Measurements from ENCODE around the gene ADAMTSL5.
"Not testable (repeated sequence)": the region's sequence is repeated elsewhere in the genome, so short reads cannot be mapped to it uniquely, and the experiment has no call there.

ADAMTSL5 gene

DNA sequence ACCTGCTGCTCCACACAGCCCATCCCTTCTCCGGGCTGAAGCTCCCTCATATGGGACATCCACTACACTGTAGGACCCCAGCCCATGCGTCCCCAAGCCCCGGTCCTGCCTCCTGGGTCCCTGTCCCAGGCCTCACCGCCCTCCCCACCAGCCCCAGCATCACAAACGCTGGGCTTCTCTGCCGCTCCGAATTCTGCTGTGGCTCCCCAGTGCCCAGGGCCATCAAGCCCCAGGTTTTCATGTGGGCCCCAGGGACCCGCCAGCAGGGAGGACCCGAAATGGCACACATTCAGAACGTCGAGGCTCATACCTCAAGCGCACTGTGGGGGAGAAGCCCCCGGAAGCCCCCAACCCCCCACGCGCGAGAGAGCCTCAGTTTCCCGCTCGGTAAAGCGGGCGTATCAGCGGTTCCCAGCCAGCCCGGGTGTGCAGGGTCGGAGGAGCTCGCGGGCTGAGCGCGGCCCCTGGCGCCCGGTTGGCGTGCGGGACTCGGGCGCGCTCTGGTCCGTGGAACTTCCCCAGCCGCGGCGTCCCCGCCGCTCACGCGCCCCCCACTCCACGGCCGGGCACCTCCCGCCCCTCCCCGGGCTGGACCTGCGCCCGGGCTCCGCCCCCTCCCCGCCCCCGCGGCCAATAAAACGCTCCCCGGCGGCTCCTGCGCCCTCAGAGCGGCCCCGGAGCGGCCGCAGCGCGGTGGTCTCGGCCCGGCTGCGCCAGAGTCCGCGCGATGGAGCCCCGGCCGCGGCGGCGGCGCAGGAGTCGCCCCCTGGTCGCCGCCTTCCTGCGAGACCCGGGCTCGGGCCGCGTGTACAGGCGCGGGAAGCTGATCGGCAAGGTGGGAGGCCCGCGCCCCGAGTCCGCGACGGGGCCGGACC, 10.8 kb upstream of the ADAMTSL5 start, which contains the start of gene PLK5:
Gene PLK5, plus strand, starts transcription at position 666 of the 875 bp plus-strand sequence. CDS start 2,920 bp downstream, outside the sequence.
- H3K36me3 ChIP-seq (ENCODE audit: control insufficient read depth, insufficient read depth, low read length): no peaks in the 10 kb centered on the region
- H3K4me1 ChIP-seq (ENCODE audit: control insufficient read depth, insufficient read depth, low read length): no peaks in the 10 kb centered on the region
- H3K4me3 ChIP-seq (ENCODE audit: insufficient read depth, low read depth, low read length): peak within 1 kb of the TSS; percentile 16
- no peak within 1 kb of the TSS for H3K27ac ChIP-seq (ENCODE audit: insufficient read depth, low read depth, low read length, poor library complexity, severe bottlenecking)
- WGBS, 2 experiments: 11 to 12% methylated on average over 92 of the region's 92 CpGs
- no peaks in the 10 kb centered on the region for H3K9me3 ChIP-seq (ENCODE audit: control insufficient read depth, low read length)
- H3K27me3 ChIP-seq (ENCODE audit: control insufficient read depth, insufficient read depth, low read length, poor library complexity, severe bottlenecking): peaks cover 64% of the 10 kb centered on the region

DNA sequence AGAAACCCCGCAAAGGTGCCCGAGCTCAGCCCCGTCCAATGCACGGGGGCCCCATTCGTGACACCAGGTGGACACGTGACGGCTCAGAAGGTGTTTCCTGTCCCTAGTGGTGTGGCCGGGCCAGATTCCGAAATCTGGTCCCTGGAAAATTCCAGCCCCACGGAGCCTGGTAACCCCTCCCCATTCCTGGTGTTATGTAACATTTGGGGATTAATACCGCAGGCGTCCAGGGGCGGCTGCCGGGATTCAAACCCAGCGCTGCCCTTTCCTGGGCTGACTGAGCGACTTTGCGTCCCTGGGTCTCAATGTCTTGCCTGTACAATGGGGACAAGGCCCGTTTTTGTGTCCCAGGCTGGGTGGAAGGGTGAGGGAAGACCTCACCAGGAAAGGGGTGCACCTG, 10.0 kb upstream of the ADAMTSL5 start:
- Histone ChIP-seq H3K4me1 (ENCODE audit: control insufficient read depth, insufficient read depth, low read length) (no peaks in the 10 kb centered on the region), H3K27ac (ENCODE audit: insufficient read depth, low read depth, low read length, poor library complexity, severe bottlenecking) (no peak overlapping the region), H3K9me3 (ENCODE audit: control insufficient read depth, low read length) (no peaks in the 10 kb centered on the region), H3K27me3 (ENCODE audit: control insufficient read depth, insufficient read depth, low read length, poor library complexity, severe bottlenecking) (peaks cover 64% of the 10 kb centered on the region), H3K4me3 (ENCODE audit: insufficient read depth, low read depth, low read length) (no peak overlapping the region), H3K36me3 (ENCODE audit: control insufficient read depth, insufficient read depth, low read length) (no peaks in the 10 kb centered on the region)
- WGBS, 2 experiments: 77 to 82% methylated on average over 18 of the region's 18 CpGs

DNA sequence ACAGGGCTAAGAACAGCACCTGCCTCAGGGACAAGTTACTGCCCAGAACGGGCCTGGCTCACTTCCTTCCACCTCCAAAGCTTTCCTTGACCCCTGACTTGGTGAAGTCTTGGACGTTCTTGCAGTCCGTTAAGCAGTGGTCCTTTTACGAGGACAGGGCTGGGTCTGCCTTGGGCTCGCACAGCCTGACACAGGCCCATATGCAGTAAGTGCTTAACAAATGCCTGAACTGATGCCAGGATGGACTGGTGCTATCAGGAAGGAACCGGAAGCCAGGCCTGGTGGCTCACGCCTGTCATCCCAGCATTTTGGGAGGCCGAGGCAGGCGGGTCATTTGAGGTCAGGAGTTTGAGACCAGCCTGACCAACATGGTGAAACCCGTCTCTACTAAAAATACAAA, 9.2 kb upstream of the ADAMTSL5 start:
- H3K4me1 ChIP-seq (ENCODE audit: control insufficient read depth, insufficient read depth, low read length): no peaks in the 10 kb centered on the region
- H3K9me3 ChIP-seq (ENCODE audit: control insufficient read depth, low read length): no peaks in the 10 kb centered on the region
- H3K4me3 ChIP-seq (ENCODE audit: insufficient read depth, low read depth, low read length): no peak overlapping the region
- 81 to 87% methylated on average over 9 to 10 of the region's 10 CpGs for WGBS, 2 experiments
- H3K27me3 ChIP-seq (ENCODE audit: control insufficient read depth, insufficient read depth, low read length, poor library complexity, severe bottlenecking): peaks cover 64% of the 10 kb centered on the region
- no peak overlapping the region for H3K27ac ChIP-seq (ENCODE audit: insufficient read depth, low read depth, low read length, poor library complexity, severe bottlenecking)
- no peaks in the 10 kb centered on the region for H3K36me3 ChIP-seq (ENCODE audit: control insufficient read depth, insufficient read depth, low read length)

DNA sequence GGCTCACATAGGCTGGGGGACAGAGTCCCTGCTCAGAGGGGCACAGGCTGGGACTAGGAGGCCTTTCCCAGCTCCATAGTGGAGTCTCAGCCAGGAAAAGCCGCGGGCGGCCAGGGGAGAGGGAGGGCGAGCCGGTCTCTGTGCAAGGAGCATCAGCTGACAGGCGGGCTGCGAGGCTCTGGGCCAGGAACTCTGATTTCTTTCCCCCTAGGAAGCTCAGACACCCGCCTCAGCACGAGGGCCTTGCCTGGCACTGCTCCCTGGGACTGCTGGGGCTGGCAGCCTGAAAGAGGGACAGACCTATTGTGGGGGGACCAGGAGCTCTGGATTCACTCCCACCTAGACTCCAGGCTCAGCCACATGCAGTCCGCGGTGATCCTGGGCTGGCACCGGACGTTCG, 8.8 kb upstream of the ADAMTSL5 start:
- Histone ChIP-seq H3K36me3 (ENCODE audit: control insufficient read depth, insufficient read depth, low read length) (no peaks in the 10 kb centered on the region), H3K9me3 (ENCODE audit: control insufficient read depth, low read length) (no peaks in the 10 kb centered on the region), H3K4me3 (ENCODE audit: insufficient read depth, low read depth, low read length) (no peak overlapping the region), H3K27ac (ENCODE audit: insufficient read depth, low read depth, low read length, poor library complexity, severe bottlenecking) (no peak overlapping the region), H3K27me3 (ENCODE audit: control insufficient read depth, insufficient read depth, low read length, poor library complexity, severe bottlenecking) (peaks cover 60% of the 10 kb centered on the region), H3K4me1 (ENCODE audit: control insufficient read depth, insufficient read depth, low read length) (no peaks in the 10 kb centered on the region)
- WGBS, 2 experiments: 78% methylated on average over 14 of the region's 14 CpGs

DNA sequence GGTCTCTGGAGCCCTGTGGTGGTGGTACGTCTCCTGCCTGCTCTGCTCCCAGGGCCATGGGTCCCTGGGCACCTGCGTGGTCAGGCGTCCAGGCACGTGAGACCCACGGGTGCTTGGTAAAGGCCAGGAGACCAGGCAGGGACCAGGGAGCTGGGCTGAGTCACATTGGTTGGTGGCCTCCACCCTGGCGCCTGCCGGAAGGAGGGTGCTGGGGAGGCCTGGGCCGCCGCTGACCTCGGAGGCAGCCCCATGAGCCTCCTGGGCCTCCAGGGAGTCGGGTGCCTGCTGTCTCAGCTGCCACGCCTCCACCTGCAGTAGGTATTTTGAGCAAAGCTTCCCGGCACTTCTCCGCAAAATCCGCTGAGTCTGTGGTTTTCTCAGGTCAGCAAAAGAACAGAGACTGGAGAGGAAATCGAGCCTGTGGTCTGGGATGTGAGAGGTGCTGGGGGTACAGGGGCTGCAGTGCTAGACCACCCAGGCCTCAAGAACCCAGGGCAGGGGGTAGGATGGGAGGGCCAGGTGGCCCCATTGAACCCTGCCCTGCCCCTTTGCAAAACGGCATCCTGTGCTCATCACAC, 7.5 kb upstream of the ADAMTSL5 start:
- no peak overlapping the region for H3K4me3 ChIP-seq (ENCODE audit: insufficient read depth, low read depth, low read length)
- H3K9me3 ChIP-seq (ENCODE audit: control insufficient read depth, low read length): no peaks in the 10 kb centered on the region
- peaks cover 53% of the 10 kb centered on the region for H3K27me3 ChIP-seq (ENCODE audit: control insufficient read depth, insufficient read depth, low read length, poor library complexity, severe bottlenecking)
- no peak overlapping the region for H3K27ac ChIP-seq (ENCODE audit: insufficient read depth, low read depth, low read length, poor library complexity, severe bottlenecking)
- WGBS, 2 experiments: 86 to 87% methylated on average over 17 of the region's 17 CpGs
- H3K4me1 ChIP-seq (ENCODE audit: control insufficient read depth, insufficient read depth, low read length): no peaks in the 10 kb centered on the region
- no peaks in the 10 kb centered on the region for H3K36me3 ChIP-seq (ENCODE audit: control insufficient read depth, insufficient read depth, low read length)

DNA sequence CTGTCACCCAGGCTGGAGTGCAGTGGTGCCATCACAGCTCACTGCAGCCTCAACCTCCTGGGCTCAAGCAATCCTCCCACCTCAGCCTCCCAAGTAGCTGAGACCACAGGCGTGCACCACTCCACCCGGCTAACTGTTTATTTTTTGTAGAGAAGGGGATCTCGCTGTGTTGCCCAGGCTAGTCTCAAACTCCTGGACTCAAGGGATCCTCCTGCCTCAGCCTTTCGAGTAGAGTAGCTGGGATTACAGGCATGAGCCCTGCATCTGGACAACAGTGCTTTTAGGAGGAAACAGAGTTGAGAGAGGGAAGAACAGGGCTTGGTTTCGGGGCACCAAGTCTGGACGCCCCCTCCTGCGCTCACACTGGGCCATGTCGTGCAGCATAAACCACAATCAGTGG, 7.0 kb upstream of the ADAMTSL5 start:
- H3K4me3 ChIP-seq (ENCODE audit: insufficient read depth, low read depth, low read length); H3K36me3 ChIP-seq (ENCODE audit: control insufficient read depth, insufficient read depth, low read length); H3K27ac ChIP-seq (ENCODE audit: insufficient read depth, low read depth, low read length, poor library complexity, severe bottlenecking); H3K4me1 ChIP-seq (ENCODE audit: control insufficient read depth, insufficient read depth, low read length); H3K9me3 ChIP-seq (ENCODE audit: control insufficient read depth, low read length): not testable (repeated sequence)
- peaks cover 53% of the 10 kb centered on the region for H3K27me3 ChIP-seq (ENCODE audit: control insufficient read depth, insufficient read depth, low read length, poor library complexity, severe bottlenecking)
- 89 to 90% methylated on average over 8 of the region's 8 CpGs for WGBS, 2 experiments

DNA sequence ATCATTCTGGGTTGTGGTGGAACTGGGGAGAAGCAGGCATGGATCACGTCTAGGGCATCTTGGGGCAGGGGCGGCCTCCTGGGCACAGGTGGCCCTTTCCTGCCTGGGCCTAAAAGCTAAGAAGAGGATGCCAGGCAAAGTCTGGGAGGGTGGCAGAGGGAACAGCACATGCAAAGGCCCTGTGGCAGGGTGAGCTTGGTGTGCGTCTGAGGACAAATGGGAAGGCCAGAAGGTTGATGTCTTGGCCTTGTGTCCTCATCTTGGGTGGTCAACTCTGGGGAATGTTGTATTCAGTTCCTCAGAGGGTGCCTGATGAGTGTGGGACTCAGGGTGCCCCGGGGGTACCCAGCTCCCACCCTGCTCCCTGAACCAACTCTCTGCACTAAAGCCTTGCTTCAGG, 5.7 kb upstream of the ADAMTSL5 start:
- H3K27ac ChIP-seq (ENCODE audit: insufficient read depth, low read depth, low read length, poor library complexity, severe bottlenecking): no peak overlapping the region
- no peak overlapping the region for H3K4me3 ChIP-seq (ENCODE audit: insufficient read depth, low read depth, low read length)
- H3K4me1 ChIP-seq (ENCODE audit: control insufficient read depth, insufficient read depth, low read length): no peaks in the 10 kb centered on the region
- H3K9me3 ChIP-seq (ENCODE audit: control insufficient read depth, low read length): no peaks in the 10 kb centered on the region
- no peaks in the 10 kb centered on the region for H3K36me3 ChIP-seq (ENCODE audit: control insufficient read depth, insufficient read depth, low read length)
- H3K27me3 ChIP-seq (ENCODE audit: control insufficient read depth, insufficient read depth, low read length, poor library complexity, severe bottlenecking): peaks cover 53% of the 10 kb centered on the region
- 84 to 85% methylated on average over 4 of the region's 4 CpGs for WGBS, 2 experiments

DNA sequence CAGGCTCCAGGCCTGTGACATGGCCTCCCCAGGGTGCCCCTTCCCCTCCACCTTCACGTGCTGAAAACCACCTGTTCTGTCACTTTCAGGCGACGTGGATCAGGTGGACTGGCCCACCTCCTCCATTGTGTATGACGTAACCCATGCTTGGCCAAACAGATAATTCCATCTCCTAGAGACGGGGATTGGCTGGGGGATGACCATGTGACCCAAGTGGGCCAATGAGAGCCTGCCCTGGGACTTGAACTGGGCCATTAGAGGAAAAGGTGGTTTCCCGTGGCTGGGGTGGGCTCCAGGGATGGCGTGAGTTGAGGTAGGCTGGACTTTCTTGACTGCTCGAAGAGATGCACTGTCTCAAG, 3.6 kb upstream of the ADAMTSL5 start:
- Histone ChIP-seq H3K4me1 (ENCODE audit: control insufficient read depth, insufficient read depth, low read length) (no peaks in the 10 kb centered on the region), H3K4me3 (ENCODE audit: insufficient read depth, low read depth, low read length) (no peak overlapping the region), H3K9me3 (ENCODE audit: control insufficient read depth, low read length) (no peaks in the 10 kb centered on the region), H3K36me3 (ENCODE audit: control insufficient read depth, insufficient read depth, low read length) (no peaks in the 10 kb centered on the region), H3K27me3 (ENCODE audit: control insufficient read depth, insufficient read depth, low read length, poor library complexity, severe bottlenecking) (peaks cover 53% of the 10 kb centered on the region), H3K27ac (ENCODE audit: insufficient read depth, low read depth, low read length, poor library complexity, severe bottlenecking) (no peak overlapping the region)
- WGBS, 2 experiments: 83 to 84% methylated on average over 8 of the region's 8 CpGs

DNA sequence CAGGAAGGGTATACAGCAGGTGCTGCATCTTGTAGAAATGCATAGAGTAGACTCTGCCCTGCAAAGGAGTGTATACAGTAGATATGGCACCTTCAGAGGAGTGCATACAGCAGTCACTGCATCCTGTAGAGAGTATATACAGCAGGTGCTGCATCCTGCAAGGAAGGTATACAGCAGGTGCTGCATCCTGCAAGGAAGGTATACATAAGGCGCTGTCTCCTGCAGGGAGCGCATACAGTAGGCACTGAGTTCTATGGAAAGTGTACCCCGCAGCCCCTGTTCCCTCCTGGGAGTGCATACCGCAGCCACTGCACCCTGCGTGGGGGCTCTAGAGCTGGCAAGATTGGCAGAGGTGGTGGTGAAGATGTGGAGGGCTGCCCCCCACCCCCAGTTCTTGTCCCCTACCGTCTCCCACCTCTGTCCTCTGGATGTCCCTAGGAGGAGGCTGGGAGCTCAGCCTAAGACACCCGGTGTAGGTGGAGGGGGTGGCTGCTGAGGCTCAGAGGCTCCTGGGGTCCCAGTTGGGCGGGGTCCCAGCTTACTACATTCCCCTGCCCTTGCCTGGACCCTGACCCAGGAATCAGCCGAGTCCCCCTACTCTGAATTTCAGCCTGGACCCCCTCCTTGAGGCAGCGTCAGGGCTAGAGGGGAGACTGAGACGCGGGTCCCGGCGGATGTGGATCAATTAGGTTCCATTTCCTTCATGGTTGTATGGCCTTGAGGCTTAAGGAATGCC, 2.3 kb upstream of the ADAMTSL5 start:
- Histone ChIP-seq H3K4me3 (ENCODE audit: insufficient read depth, low read depth, low read length) (no peak overlapping the region), H3K9me3 (ENCODE audit: control insufficient read depth, low read length) (no peaks in the 10 kb centered on the region), H3K36me3 (ENCODE audit: control insufficient read depth, insufficient read depth, low read length) (no peaks in the 10 kb centered on the region), H3K4me1 (ENCODE audit: control insufficient read depth, insufficient read depth, low read length) (peaks cover 9% of the 10 kb centered on the region), H3K27ac (ENCODE audit: insufficient read depth, low read depth, low read length, poor library complexity, severe bottlenecking) (no peak overlapping the region), H3K27me3 (ENCODE audit: control insufficient read depth, insufficient read depth, low read length, poor library complexity, severe bottlenecking) (peaks cover 60% of the 10 kb centered on the region)
- WGBS, 2 experiments: 81 to 82% methylated on average over 13 to 14 of the region's 14 CpGs

DNA sequence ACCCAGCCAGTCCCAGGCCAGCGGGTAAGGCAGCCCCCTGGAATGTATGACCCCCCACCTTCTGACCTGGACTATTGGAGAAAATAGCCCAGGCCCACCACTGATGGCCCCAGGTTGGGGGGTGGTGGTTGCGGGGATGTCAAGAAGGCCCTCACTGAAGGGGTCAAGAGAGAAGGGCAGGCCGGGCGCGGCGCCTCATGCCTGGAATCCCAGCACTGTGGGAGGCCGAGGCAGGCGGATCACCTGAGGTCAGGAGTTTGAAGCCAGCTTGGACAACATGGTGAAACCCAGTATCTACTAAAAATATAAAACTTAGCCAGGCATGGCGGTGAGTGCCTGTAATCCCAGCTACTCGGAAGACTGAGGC, 1.5 kb upstream of the ADAMTSL5 start:
- no peaks in the 10 kb centered on the region for H3K9me3 ChIP-seq (ENCODE audit: control insufficient read depth, low read length)
- peaks cover 11% of the 10 kb centered on the region for H3K4me1 ChIP-seq (ENCODE audit: control insufficient read depth, insufficient read depth, low read length)
- H3K27ac ChIP-seq (ENCODE audit: insufficient read depth, low read depth, low read length, poor library complexity, severe bottlenecking): no peak overlapping the region
- WGBS, 2 experiments: 71 to 77% methylated on average over 10 of the region's 10 CpGs
- H3K36me3 ChIP-seq (ENCODE audit: control insufficient read depth, insufficient read depth, low read length): no peaks in the 10 kb centered on the region
- H3K27me3 ChIP-seq (ENCODE audit: control insufficient read depth, insufficient read depth, low read length, poor library complexity, severe bottlenecking): peaks cover 59% of the 10 kb centered on the region
- H3K4me3 ChIP-seq (ENCODE audit: insufficient read depth, low read depth, low read length): no peak overlapping the region
